ENCODE results near the gene USP11. TPM values are rescaled to one million over a fixed set of nuclear protein-coding genes. Genes with fewer than 3 reads are reported as not detected.

The USP11 gene
- total and polyA plus RNA-seq, 2 donors (not counting 1 experiment from before 2014, with no cell fraction given): 63.4 to 136 TPM

DNA sequence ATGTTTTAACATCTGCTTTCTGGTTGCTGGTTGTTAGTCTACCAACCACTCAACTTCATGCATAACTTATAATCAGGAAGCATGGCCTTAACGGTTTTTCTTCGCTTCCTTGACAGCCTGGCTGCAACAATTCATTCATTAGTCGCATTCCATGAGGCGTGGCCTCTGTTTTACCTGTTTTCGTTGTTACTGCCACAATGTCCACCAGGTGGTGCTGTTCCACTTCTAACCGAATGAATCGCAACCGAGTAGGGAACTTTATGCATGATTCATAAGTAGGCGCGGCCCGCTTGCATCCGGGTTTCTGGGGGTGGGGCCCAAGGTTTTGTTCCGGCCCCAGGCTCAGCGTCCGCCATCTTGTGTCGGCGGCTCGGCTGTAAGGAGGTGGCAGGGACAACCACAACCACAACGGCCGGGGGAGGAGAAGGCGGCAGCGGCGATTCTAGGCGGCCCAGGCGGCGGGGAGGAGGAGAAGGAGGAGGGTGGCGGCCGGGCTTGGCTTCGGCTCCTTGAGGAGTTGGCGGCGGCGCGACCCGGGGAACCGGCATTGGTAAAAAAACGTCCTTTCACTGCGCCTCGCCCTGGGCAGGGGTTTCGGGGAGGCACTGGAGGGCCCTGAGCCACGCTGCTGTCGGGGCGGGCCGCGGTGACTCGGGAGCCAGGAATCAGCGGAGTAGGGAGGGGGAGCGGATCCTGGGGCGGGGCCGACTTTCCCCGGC, 39.2 kb upstream of the USP11 start, which contains the start of gene UBA1:
Gene UBA1 (plus strand): TSS at position 355 of the 719 bp plus-strand sequence. CDS start 4,974 bp downstream, outside the sequence.
- H3K79me2 ChIP-seq (ENCODE audit: control insufficient read depth, insufficient read depth, low read length): peaks cover 54% of the 10 kb centered on the region
- POLR2A ChIA-PET: interaction anchor here (1.5 kb wide), 1 partner anchor 330 kb away, joined by 3 read pairs; no protein-coding TSS in a partner anchor

More for the DNA sequence above, 39.2 kb upstream of the USP11 start, which contains the start of gene UBA1:
- peaks cover 24% of the 10 kb centered on the region for H4K20me1 ChIP-seq (ENCODE audit: control insufficient read depth, insufficient read depth, low read length, poor library complexity, severe bottlenecking)
- H3K4me3 ChIP-seq (ENCODE audit: control extremely low read depth in 1 of 5, extremely low read depth in 1 of 5, insufficient read depth in 1 of 5, low read depth in 2 of 5, low read length in 4 of 5): peak within 1 kb of the TSS; percentile 71 to 96 (median 76)
- under 1% methylated on average over 27 of the region's 50 CpGs for WGBS (ENCODE audit: insufficient coverage)
- Mint-ChIP-seq H3K27ac (peak within 1 kb of the TSS; percentile 99), H3K27me3 (no peaks in the 10 kb centered on the region), H3K4me3 (peak within 1 kb of the TSS; percentile 98), H3K4me1 (peaks cover 63% of the 10 kb centered on the region), H3K9me3 (ENCODE audit: insufficient read depth) (no peaks in the 10 kb centered on the region)
- H3K4me1 ChIP-seq (ENCODE audit: control insufficient read depth in 2 of 2, insufficient read depth in 2 of 2, low read length in 2 of 2): peaks cover 48 to 60% of the 10 kb centered on the region in 2 donors
- H3K27ac ChIP-seq (ENCODE audit: low read length in 2 of 2): peak within 1 kb of the TSS; percentile 83 to 95
- CTCF ChIA-PET: interaction anchor here (1.0 to 3.8 kb wide), 4 partner anchors 191 to 330 kb away, joined by 7 to 23 read pairs (median 10); no protein-coding TSS in a partner anchor
- peak within 1 kb of the TSS; percentile 80 for H3K4me2 ChIP-seq (replicated peaks; ENCODE audit: low read depth, low read length, poor library complexity, severe bottlenecking)
- H3K27me3 ChIP-seq (replicated peaks in 1 of 4; ENCODE audit: control extremely low read depth in 1 of 4, control insufficient read depth in 3 of 4, insufficient read depth in 4 of 4, low read length in 3 of 4): no peaks in the 10 kb centered on the region
- intact Hi-C loops (cut with micrococcal nuclease): loop anchor here (1.0 to 5.0 kb wide), 10 partner anchors 24 to 459 kb away; partner anchors contain the start of genes ELK1, RBM10 and USP11
- H3K9ac ChIP-seq (ENCODE audit: low read length): peak within 1 kb of the TSS; percentile 90
- no peaks in the 10 kb centered on the region for H3K9me3 ChIP-seq (ENCODE audit: control extremely low read depth in 1 of 3, control insufficient read depth in 2 of 3, insufficient read depth in 1 of 3, low read length in 2 of 3)
- ATAC-seq (ENCODE audit: low read depth) (peak; percentile 75), DNase-seq (peak; percentile 93)
- peak within 1 kb of the TSS; percentile 86 for H2AFZ ChIP-seq (ENCODE audit: insufficient read depth, low read depth, low read length, poor library complexity, severe bottlenecking)
- peaks cover 0 to 15% of the 10 kb centered on the region in 2 experiments for H3K36me3 ChIP-seq (replicated peaks in 1 of 2; ENCODE audit: control extremely low read depth in 1 of 2, control insufficient read depth in 1 of 2, extremely low read depth in 1 of 2, insufficient read depth in 2 of 2, low read length in 1 of 2)
- TF ChIP-seq EZH2 (IDR thresholded peaks at IDR 0.05; ENCODE audit: borderline replicate concordance, insufficient read depth, low read depth, low read length, poor library complexity, severe bottlenecking) (no peak), CTCF (IDR thresholded peaks at IDR 0.05) (peak; percentile 58)

All from B cell (primary cell).